GM23338 (cell line): ENCODE results near the gene BCL2L12. TPM values are rescaled to one million over a fixed set of nuclear protein-coding genes. Genes with fewer than 3 reads are reported as not detected.
A peak's percentile ranks its signal among the peaks of the same experiment; 100 is the strongest.

Source experiments
- ATAC-seq: fragments of 200-7000 bp; cut with Tn5 transposase; 3 replicates; pipeline ENCODE4 v1.9.1; 2020
- DNase-seq: peaks from one replicate; pipeline ENCODE4 v3.0.0-alpha.2; 2015; ENCODE audit warnings: low spot score
- H2AFZ ChIP-seq: fragments of 200-600 bp; sonication (generic); 2 replicates; pipeline ENCODE4 v1.8.0; 2016; ENCODE audit warnings: antibody characterized with exemption, mild to moderate bottlenecking, moderate library complexity
- H3F3A ChIP-seq: fragments of 200-600 bp; sonication (generic); replicated peaks from 2 replicates; pipeline ENCODE4 v1.8.0; 2017; ENCODE audit warnings: antibody characterized with exemption, mixed run types, low read depth
- H3K27ac ChIP-seq: fragments of 200-600 bp; sonication (generic); 2 replicates; pipeline ENCODE4 v1.6.1; 2016; ENCODE audit warnings: low read depth
- H3K27me3 ChIP-seq: fragments of 200-600 bp; sonication (generic); 2 replicates; pipeline ENCODE4 v1.8.0; 2016; ENCODE audit warnings: mild to moderate bottlenecking, mixed run types, moderate library complexity; ENCODE audit not compliant: insufficient read depth
- H3K36me3 ChIP-seq: fragments of 200-600 bp; sonication (generic); 2 replicates; pipeline ENCODE4 v1.8.0; 2016; ENCODE audit warnings: mild to moderate bottlenecking; ENCODE audit not compliant: insufficient read depth
- H3K4me1 ChIP-seq: fragments of 200-600 bp; sonication (generic); 2 replicates; pipeline ENCODE4 v1.8.0; 2016; ENCODE audit warnings: mild to moderate bottlenecking, moderate library complexity; ENCODE audit not compliant: insufficient read depth
- H3K4me2 ChIP-seq: fragments of 200-600 bp; sonication (generic); 2 replicates; pipeline ENCODE4 v1.7.1; 2017; ENCODE audit warnings: mixed run types
- H3K4me3 ChIP-seq: fragments of 200-600 bp; sonication (generic); 2 replicates; pipeline ENCODE4 v1.6.1; 2016; ENCODE audit warnings: mixed run types
- H3K79me2 ChIP-seq: fragments of 200-600 bp; sonication (generic); replicated peaks from 2 replicates; pipeline ENCODE4 v1.8.0; 2017; ENCODE audit warnings: mild to moderate bottlenecking; ENCODE audit not compliant: insufficient read depth
- H3K9me2 ChIP-seq: fragments of 200-600 bp; sonication (generic); 2 replicates; pipeline ENCODE4 v1.8.0; 2017; ENCODE audit not compliant: insufficient read depth
- H4K20me1 ChIP-seq: fragments of 200-600 bp; sonication (generic); replicated peaks from 2 replicates; pipeline ENCODE4 v1.8.0; 2017; ENCODE audit warnings: mild to moderate bottlenecking; ENCODE audit not compliant: insufficient read depth
- H3K27ac Mint-ChIP-seq: 2 replicates; pipeline ENCODE4 v1.8.0; 2020; ENCODE audit warnings: inconsistent platforms, mild to moderate bottlenecking, moderate library complexity, mixed read lengths
- H3K27me3 Mint-ChIP-seq: 3 replicates; pipeline ENCODE4 v1.8.0; 2022; ENCODE audit warnings: low read depth, mild to moderate bottlenecking, moderate library complexity, mixed read lengths, inconsistent platforms; ENCODE audit not compliant: insufficient read depth, poor library complexity
- H3K36me3 Mint-ChIP-seq: 3 replicates; pipeline ENCODE4 v1.8.0; 2021; ENCODE audit warnings: low read depth, mild to moderate bottlenecking, inconsistent platforms, moderate library complexity, mixed read lengths
- H3K4me1 Mint-ChIP-seq: 3 replicates; pipeline ENCODE4 v1.8.0; 2020; ENCODE audit warnings: mild to moderate bottlenecking, inconsistent platforms, mixed read lengths
- H3K4me3 Mint-ChIP-seq: 3 replicates; pipeline ENCODE4 v1.8.0; 2021; ENCODE audit warnings: moderate library complexity, mild to moderate bottlenecking, inconsistent platforms, mixed read lengths
- H3K9me3 Mint-ChIP-seq: 3 replicates; pipeline ENCODE4 v1.8.0; 2020; ENCODE audit warnings: moderate library complexity, mild to moderate bottlenecking, inconsistent platforms, mixed read lengths
- CTCF ChIP-seq, 2 experiments: fragments of 200-600 bp in 1 of 2; sonication (generic) in 1 of 2; conservative IDR thresholded peaks; 2 replicates each; pipeline versions ENCODE4 v1.5.1 to v1.6.1; 2016 to 2017; ENCODE audit warnings: antibody characterized with exemption in 2 of 2, low read depth in 2 of 2, mild to moderate bottlenecking in 2 of 2, moderate library complexity in 1 of 2
- JUNB ChIP-seq: IDR thresholded peaks from one replicate; pipeline ENCODE4 v1.6.1; 2016; ENCODE audit warnings: antibody characterized with exemption; ENCODE audit not compliant: unreplicated experiment
- POLR2AphosphoS5 ChIP-seq: IDR thresholded peaks from 2 replicates; pipeline ENCODE4 v1.6.1; 2016; ENCODE audit warnings: antibody characterized with exemption, low read depth
- ZNF331 ChIP-seq: fragments of 250-450 bp; sonication (Bioruptor Pico); IDR thresholded peaks from 2 replicates; pipeline ENCODE4 v1.5.0; 2020; ENCODE audit warnings: low read depth, mild to moderate bottlenecking, moderate library complexity
- polyA plus RNA-seq: library from polyadenylated mRNA; unstranded; fragments of >200 nt; fragmentation: Nextera tagmentation; extraction: Ambion mirVana; gene quantifications from 2 replicates; pipeline ENCODE4 v1.2.1, GENCODE V29; 2016
- total RNA-seq: library from RNA; depleted of rRNA; stranded (reverse); fragments of >200 nt; shearing (Covaris generic); gene quantifications from 2 replicates; pipeline ENCODE4 v1.2.3, GENCODE V29; 2014

The BCL2L12 gene
- total and polyA plus RNA-seq, 2 experiments from 2014 or later, result 61.3 to 102 TPM

- Mint-ChIP-seq H3K9me3 (peaks cover 8% of the 10 kb centered on the region), H3K27me3 (peaks cover 39% of the 10 kb centered on the region), H3K36me3 (peaks cover 49% of the 10 kb centered on the region), H3K4me3 (peak within 1 kb of the TSS; percentile 94), H3K4me1 (peaks cover 44% of the 10 kb centered on the region), H3K27ac (peak within 1 kb of the TSS; percentile 95)
- Histone ChIP-seq H4K20me1 (peaks cover 25% of the 10 kb centered on the region), H2AFZ (no peak within 1 kb of the TSS; the same call in 1 of the 2 replicates), H3K27ac (peak within 1 kb of the TSS; percentile 85), H3K9me2 (no peaks in the 10 kb centered on the region), H3K4me1 (peaks cover 29% of the 10 kb centered on the region), H3K4me2 (peak within 1 kb of the TSS; percentile 99), H3K4me3 (peak within 1 kb of the TSS; percentile 97), H3K36me3 (peaks cover 12% of the 10 kb centered on the region), H3F3A (peaks cover 58% of the 10 kb centered on the region), H3K79me2 (peaks cover 18% of the 10 kb centered on the region), H3K27me3 (no peaks in the 10 kb centered on the region)
- DNase-seq (peak; percentile 85), ATAC-seq (peak; percentile 62)
- TF ChIP-seq POLR2AphosphoS5, result peak; percentile 50
- TF ChIP-seq CTCF (conservative IDR thresholded peaks at IDR 0.05; ENCODE audit: low read depth in 2 of 2), result peak; percentile 69 to 84
- TF ChIP-seq ZNF331 (CRISPR knock-in tag), result no peak
- no peak for TF ChIP-seq JUNB
These were observed 23.7 kb downstream of the BCL2L12 start, which contains the start of gene ADM5 for GRCh38 chr19:49689133-49690078. Gene ADM5, plus strand, starts transcription at chr19:49689594. Its CDS starts 244 bp downstream, at chr19:49689838.

- H3K27me3 Mint-ChIP-seq, result peaks cover 37% of the 10 kb centered on the region
- H3K4me3 ChIP-seq, result peak overlapping the region; percentile 97
- peak overlapping the region; percentile 76; the same call in 1 of the 2 replicates for H3K27ac ChIP-seq
- H3F3A ChIP-seq, result peaks cover 52% of the 10 kb centered on the region
- H2AFZ ChIP-seq, result no peak overlapping the region; the same call in 1 of the 2 replicates
- H3K79me2 ChIP-seq, result peaks cover 14% of the 10 kb centered on the region
- H3K36me3 Mint-ChIP-seq, result peaks cover 48% of the 10 kb centered on the region
- peak; percentile 6 for ATAC-seq
- H3K4me1 Mint-ChIP-seq, result peaks cover 42% of the 10 kb centered on the region
- peaks cover 31% of the 10 kb centered on the region for H4K20me1 ChIP-seq
- peak overlapping the region; percentile 94 for H3K4me3 Mint-ChIP-seq
- H3K9me2 ChIP-seq, result no peaks in the 10 kb centered on the region
- TF ChIP-seq POLR2AphosphoS5 (no peak), CTCF (conservative IDR thresholded peaks at IDR 0.05; ENCODE audit: low read depth in 2 of 2) (0 out of 4 replicates have a peak, but pooled peaks of 1 of the 2 experiments have one; percentile 6)
- H3K36me3 ChIP-seq, result peaks cover 5% of the 10 kb centered on the region
- no peaks in the 10 kb centered on the region for H3K27me3 ChIP-seq
- H3K4me2 ChIP-seq, result peak overlapping the region; percentile 99
- DNase-seq, result peak; percentile 34
- peaks cover 29% of the 10 kb centered on the region for H3K4me1 ChIP-seq
- peak overlapping the region; percentile 95 for H3K27ac Mint-ChIP-seq
- H3K9me3 Mint-ChIP-seq, result peaks cover 8% of the 10 kb centered on the region
These were observed 24.4 kb downstream of the BCL2L12 start for GRCh38 chr19:49690079-49690655.
